RPMI7951 (cell line): ENCODE results near the gene ETFRF1. TPM values are rescaled to one million over a fixed set of nuclear protein-coding genes. Genes with fewer than 3 reads are reported as not detected.

ENCODE experiments used
- DNase-seq: peaks from one replicate; pipeline ENCODE4 v3.0.0-alpha.2; 2012; ENCODE audit warnings: low read depth
- total RNA-seq: library from RNA; depleted of rRNA; stranded (reverse); fragments of >200 nt; shearing (Covaris generic); gene quantifications from 2 replicates; pipeline ENCODE4 v1.2.3, GENCODE V29; 2014; rRNA removed

The ETFRF1 gene, protein sequence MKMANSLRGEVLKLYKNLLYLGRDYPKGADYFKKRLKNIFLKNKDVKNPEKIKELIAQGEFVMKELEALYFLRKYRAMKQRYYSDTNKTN
- total RNA-seq = 25.8 and 33.6 TPM in 2 replicates

DNA sequence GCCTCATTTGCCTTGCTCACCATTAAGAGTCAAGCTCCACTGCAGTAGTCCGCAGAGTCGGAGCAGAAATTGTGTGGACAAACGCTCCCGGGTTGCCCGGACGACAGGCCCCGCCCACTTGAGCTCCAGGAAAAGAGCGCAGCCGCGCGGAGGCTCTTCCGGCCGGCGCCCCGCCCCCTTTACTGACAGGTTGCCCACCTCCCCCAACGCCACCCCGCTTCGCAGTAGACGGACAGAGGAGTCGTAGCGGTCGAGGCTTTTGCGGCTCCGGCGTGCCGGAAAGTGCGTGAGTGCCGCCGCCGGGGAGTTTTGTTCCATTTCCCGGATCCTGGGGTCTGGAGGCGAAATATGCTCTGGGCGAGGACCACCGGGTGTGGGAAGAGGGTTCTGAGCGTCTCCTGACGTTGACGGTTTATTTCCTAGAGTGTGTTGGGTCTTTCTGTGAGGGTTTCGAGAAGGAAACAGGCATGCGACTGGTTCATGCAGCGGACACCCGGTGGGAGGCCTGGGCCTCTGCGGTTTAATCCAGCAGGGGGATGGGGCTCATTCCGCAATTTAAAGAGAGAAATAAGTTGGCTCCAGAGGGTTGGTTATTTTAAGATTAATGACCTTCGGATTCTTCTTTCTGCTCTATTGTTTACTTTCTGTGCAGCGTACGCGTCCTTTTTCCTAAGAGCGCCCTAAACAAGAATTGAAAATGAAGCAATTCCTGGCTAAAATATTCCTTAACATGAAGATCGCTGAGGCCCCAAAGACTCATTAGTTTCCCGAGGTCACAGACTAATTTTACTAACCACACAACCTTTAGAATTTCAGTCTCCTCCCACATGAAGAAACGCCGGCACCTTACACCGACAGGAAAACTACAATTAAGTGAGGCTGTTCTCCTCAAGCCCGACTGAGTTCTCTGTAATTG is at the start of gene ETFRF1, which contains the start of gene DNAI7:
Gene ETFRF1 (plus strand): TSS at position 182 of the 916 bp plus-strand sequence. CDS start 8,720 bp downstream, outside the sequence.
Gene DNAI7 (minus strand): TSS at position 105 of the 916 bp plus-strand sequence. CDS start 82 bp downstream, at position 23.
- DNase-seq = peak; percentile 89

DNA sequence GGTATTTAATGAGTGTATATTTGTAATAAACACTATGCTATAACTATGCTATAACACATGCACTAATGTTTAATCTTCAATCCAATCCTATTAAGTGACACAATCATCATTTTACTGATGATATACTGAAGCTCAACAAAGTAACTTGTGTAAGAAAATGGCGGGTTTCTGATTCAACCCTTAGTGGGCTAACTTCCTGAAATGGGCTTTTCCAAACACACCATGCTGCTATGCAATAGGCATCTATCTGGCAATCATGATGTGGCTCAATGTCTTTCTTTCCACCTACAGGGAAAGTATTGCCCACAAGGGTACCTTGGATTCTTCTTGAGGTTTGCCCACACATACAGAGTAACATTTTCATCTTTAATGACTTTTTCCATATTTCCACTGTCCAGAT is 48.4 kb upstream of the ETFRF1 start:
- no peak for DNase-seq

DNA sequence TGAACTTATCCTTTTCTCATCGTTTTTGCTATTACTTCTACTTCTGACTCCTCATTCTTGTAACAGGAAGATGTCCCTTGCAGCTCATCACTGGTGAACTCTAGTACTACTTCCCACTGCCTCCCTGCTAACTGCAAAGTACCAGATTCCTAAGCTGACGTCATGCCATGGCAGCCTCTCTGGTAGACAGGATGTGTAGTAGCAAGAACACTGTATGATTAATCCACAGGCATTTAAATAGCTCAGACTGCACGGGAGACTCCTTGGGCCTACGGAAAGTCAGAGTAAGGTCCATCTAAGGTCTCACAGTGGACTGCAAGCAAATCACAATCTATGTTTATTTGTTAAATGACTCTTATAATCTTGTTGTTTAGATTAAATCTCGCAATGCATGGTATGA is 43.6 kb upstream of the ETFRF1 start:
- DNase-seq = peak; percentile 80

DNA sequence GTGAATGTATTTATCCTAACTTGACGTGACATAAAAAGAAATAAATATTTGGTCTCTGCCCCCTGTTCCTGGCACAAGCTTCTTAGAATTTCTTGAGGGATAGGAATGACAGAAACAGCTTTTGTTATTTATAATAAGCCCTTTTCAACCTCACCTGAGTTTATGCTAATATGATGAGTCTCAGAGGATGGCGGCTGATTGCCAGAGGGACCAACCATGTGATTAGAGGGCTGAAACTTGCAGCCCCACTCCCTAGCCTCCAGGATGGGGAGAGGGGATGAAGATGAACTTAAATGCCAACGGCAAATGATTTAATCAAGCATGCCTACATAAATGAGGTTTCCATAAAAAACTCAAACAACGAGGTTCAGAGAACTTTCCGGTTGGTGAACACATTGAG is 43.0 kb upstream of the ETFRF1 start:
- no peak for DNase-seq

DNA sequence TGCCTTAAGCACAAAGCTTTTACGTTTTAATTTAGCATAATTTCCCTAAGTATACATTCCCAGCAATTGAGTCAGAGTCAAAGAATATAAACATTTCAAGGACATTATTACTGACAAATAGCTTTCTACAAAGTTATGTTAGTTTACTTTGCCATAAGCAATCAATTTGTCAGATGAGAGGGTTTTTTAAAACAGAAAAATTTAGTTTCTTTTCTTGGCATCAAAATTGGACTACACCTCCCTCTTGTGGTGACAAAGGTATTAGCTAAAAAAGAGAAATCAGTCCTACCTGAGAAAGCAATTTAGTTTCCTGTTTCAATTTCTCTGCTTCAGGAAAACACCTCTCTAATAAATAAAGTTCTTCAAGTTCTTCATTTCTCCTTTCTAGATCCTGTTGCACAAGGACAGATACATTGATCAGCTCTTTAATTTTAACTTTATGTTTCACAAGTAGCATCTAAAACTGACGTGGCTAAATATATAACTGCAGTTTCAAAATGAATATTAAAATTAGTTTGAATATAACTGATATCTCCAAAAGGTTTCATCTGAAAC is 39.9 kb upstream of the ETFRF1 start:
- peak; percentile 24 for DNase-seq

DNA sequence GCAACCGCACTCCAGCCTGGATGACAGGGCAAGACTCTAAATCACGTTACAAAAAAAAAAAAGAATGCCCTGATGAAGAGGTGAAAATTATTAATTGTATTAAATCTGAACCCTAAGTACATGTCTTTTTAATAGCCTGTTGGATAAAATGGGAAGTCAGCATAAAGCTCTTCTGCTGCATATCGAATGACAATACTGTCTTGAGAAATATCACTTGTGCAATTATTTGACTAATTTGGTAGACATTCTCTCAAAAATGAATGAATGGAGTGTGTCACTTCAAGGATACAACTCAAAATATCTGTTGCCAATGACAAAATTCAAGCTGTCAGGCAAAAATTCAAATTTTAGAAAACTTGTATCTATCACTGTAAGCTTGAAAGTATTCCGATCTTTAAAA is 39.0 kb upstream of the ETFRF1 start:
- DNase-seq = no peak

DNA sequence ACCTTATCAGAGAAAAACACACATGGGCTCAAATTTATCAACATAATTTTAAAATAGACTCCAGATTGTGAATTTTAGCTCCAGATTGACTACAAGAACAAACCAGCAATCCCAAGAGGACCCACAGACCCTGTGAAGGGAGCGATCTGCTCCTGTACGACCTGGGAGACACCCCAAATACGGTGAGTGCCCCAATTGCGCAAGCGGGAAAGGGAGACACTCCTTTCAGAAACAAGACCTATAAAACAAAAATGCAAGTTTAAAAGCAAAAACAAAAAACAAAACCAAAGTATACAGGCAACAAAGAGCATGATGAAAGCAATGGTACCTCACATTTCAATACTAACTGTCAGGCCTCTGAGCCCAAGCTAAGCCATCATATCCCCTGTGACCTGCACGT is 32.2 kb upstream of the ETFRF1 start:
- no peak for DNase-seq

DNA sequence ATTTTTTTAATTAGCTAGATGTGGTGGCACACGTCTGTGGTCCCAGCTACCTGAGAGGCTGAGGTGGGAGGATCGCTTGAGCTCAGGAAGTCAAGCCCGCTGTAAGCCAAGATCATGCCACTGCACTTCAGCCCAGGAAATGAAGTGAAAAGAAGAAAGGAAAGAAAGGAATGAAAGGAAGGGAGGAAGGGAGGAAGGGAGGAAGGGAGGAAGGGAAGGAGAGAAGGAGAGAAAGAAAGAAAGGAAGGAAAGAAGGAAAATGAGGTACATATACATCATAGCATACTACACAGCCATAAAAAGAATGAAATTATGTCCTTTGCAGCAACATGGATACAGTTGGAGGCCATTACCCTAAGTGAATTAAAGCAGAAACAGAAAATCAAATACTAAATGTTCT is 12.3 kb upstream of the ETFRF1 start:
- DNase-seq = no peak

DNA sequence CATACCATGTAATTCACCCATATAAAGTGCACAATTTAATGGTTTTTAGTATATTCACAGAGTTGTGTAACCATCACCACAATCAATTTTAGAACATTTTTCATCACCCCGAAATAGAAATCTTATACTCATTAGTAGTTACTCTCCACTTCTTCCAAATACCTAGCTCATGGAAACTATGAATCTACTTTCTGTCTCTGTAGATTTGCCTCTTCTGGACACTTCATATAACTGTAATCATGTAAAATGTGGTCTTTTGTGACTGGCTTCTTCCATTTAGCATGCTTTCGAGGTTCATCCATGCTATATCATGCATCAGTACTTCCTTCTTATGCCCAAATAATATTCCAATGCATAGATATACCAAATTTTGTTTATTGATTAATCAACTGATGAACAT is 10.9 kb upstream of the ETFRF1 start:
- no peak for DNase-seq

DNA sequence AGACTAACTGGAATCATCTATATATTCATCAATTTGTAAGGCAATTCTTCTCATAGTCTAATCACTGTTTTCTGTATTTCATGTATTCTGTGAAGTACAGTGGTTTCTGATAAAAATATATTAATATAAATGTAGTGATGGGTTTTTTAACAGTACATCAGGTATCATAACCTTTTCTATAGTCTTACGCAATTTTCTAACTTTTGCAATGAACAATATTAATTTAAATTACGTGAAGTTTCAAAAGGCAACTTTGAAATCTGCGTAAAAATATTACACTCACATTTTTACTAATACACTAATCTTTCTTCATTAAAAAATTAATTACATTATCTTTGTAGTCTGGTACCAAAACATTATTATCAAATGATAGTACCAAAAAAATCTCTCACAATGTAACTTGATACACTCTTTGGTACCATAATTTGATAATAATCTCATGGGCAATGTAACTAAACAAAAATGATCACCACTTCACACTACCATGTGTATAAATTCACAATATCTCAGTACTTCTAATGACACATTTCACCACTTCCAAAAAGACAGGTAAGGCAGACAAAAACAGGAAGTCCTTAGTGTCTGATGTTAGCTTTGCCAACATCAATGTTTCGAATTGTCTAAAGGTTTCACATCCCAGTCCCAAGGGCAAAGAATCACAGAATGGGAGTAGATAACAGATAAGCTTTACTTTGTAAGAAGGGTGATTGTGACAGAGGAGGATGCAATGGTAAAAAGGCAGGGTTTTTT is 8.8 kb upstream of the ETFRF1 start:
- no peak for DNase-seq

DNA sequence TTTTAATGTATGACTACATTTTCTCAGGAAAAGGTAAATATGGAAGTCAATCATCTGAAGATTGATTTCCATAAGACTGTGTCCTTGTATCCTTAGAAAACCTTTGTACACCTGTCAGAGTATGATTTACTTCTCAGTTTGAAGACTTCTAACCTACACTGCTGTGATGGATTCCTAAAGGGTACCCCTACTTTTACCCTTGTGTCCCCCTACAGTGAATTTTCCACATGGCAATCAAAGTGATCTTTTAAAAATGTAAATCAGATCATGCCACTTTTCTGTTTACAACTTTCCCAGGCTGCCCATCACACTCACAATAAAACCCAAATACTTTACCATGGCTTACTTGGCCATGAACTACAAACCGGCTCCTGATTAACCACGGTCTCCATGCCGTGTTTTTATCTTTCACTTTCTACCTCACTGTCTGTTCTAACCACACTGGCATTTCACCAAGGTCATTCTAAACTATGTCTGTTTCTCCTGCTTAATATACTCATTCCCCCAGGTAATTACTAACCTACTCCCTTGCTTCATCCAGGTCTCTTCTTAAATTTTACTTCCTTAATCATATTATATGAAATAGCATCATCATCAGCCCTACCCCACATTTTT is 8.1 kb upstream of the ETFRF1 start:
- DNase-seq = peak; percentile 65

DNA sequence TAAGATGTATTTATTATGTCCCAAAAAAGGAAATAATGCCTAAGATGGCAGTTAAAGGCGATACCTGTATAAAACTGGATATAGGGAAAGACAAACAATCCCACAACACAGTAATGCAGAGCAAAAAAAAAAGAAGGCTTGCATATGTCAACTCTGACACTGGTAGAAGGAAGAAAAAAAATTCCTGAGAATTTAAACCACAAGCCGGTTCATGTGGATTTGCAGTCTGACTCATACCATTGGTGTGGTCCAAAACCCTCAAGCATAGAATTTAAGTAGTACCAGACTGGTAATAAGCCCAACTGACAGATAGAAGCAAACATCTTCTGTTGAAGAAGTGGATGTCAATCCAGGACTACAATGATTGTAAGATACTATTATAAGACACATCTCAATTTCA is 7.3 kb upstream of the ETFRF1 start:
- DNase-seq = peak; percentile 92

DNA sequence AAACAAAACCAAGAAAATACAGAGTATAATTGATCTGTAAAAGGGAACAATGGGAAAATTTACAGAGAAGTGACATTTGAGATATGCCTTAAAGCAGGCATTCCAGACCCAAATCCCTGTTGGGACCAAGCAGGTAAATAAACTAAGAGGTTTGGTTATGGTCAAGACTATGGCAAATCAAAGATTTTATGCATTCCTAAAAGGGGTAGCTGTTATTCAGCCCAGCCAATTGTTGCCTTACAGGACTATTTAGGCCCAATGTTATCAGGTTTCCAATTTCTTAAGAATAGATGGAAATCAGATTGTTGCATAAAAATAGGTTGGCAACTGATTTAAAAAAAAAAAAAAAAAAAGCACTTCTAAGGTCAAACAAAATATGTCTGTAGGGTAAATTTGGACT is 5.4 kb upstream of the ETFRF1 start:
- peak; percentile 8 for DNase-seq

DNA sequence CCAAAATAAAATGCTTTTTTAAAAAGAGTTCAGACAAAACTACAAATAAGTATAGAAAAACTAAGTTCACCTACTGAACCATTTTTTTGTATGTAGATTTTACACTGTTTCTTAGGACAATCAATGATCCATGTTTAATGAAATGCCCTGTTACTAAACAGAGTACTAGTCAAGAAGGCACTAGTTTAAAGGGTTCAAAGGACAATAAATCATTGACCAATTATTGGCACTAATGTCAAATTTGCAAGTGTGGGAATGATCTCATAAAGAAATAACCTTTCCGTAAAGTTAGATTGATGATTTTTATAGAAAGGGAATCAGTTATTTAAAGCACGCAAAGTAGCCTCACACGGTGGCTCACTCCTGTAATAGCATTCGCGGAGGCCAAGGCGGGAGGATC is 4.2 kb upstream of the ETFRF1 start:
- DNase-seq = no peak

DNA sequence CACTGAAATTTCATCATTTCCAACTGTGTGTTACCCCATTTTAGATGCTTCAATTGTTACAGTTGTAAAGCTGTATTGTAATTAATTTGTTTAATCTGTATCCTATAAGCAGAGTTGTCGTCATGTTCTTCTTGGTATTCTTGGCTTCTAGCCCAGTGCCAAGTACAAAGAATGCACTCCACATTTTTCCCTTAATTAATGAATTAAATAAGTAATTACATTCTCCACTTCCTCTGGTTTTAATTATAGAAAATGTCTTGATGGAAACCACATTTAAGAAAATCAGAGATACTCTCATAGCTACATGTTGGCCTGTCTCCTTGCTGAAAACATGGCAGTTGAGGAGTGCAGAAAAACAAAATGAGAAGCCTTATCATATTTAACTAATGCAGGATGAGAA is 823 bp upstream of the ETFRF1 start:
- DNase-seq = peak; percentile 11

DNA sequence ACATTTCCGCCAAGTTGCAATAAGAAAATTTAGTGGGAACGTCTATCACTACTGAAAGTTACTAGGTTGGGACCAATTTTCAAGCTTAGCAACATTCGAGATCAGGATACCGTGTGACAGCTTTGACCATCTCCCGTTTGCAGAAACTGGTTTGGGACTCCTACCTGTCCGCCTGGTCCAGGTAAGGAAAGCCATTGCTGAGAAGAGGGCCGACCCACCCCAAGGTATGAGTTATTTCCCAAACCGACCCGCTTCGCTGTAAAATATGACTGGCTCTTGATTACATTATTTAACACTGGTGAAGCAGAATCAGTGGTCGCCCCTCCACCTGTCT is 348 bp upstream of the ETFRF1 start:
- no peak for DNase-seq

DNA sequence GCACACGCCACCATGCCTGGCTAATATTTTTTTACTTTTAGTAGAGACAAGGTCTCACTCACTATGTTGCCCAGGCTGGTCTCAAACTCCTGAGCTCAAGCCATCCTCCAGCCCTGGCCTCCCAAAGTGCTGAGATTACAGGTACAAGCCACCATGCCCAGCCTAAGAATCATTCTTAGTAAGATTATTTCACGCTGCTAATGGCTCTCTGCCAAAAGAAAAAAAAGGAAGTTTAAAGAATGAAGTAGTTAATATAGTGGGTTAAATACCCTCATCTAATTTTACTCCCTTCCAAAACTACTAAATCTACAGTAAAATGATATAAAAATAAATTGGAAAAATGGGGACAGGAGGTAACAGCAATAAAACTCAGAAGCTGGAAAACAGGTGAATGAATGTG is 2.6 kb downstream of the ETFRF1 start:
- no peak for DNase-seq

DNA sequence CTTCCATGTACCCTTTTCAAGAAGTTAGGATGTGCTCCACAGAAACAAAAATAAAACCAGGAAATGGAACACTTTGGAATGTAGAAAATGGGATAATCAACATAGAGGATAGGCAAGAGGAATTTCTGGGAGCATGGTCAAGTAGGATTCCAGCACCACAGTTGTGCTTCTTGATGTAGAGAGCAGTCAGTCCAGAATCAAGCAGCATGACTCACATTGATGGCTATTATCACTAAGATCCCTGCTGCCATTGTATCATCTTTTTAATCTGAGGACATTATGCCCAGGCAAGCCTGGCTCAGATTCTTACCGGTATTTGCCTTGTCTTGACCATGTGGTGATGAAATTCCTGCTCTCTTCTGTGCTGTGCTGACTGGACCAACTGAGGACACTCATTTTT is 5.7 kb downstream of the ETFRF1 start:
- peak; percentile 8 for DNase-seq

DNA sequence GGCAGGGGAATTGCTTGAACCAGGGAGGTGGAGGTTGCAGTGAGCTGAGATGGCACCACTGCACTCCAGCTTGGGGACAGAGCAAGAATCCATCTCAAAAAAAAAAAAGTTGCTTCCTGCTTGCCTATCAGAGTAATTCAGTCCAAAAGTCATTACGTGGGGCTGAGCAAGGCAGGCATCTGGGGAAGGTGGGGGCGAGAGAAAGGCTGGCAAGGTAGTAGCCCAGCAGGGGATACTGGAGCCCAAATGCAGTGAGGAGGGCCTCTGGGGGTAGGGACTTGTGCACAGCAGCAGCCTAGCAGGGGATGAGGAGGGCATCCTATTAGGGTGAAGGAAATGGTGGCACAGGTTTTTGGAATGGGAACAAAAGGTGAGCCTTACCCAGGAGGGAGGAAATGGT is 7.1 kb downstream of the ETFRF1 start:
- no peak for DNase-seq

DNA sequence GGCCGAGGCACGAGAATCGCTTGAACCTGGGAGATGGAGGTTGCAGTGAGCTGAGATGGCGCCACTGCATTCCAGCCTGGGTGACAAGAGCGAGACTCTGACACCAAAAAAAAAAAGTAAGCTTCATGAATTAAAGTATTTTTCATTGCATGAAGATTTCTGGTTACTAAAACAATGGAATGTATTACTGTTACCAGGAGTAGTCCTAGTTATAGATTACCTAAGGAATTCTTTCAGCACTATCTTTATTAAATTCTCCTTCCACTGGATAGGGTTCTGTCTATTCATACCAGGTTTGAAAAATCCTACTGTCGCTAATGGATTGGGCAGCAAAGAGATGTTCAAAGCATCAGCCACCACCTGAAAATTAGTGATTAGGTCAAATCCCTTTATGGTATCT is 12.4 kb downstream of the ETFRF1 start:
- no peak for DNase-seq

DNA sequence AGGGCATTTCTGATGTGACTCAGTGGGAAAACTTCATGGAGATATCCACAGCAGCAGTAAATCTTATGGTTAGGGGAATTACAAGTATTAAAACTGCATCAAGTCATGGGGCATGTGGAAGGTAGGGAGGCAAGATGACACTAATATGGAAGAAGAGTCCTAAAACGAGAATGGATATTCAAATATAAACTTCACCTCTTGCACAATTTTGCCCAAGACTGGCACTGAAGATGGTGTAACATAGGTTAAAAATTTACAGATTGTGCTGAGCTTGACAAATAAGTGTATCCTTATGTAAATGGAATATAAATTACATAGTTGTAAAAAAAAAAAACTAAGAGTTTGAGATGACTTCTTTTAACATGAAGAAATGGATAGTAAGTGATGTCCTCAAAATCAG is 12.8 kb downstream of the ETFRF1 start:
- DNase-seq = no peak

DNA sequence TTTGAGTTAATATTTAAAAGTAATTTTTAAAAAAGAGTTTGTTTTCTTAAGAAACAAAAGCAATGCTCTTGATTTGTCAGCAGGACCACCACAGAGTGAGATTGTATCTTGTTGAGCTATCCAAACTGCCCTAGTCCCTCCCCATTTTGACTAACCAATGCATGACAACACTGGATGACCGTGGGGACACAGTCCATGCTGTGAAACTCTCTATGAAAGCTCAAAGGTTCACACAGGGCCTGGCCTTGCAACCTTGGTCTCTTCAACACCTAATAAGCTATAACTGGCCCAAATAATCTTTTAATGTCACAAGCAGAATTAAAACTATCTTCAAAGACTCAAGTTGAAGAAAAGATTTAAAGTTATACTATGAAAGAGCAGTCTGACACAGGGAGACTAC is 13.5 kb downstream of the ETFRF1 start:
- DNase-seq = no peak
